HG02798 (cell line): ENCODE results near the gene ERICH4.
"Not testable (repeated sequence)": the region's sequence is repeated elsewhere in the genome, so short reads cannot be mapped to it uniquely, and the experiment has no call there.

ENCODE experiments used
- ATAC-seq: cut with Tn5 transposase; IDR thresholded peaks from one replicate; pipeline ENCODE4 v1.9.1; 2021; ENCODE audit warnings: mild to moderate bottlenecking; ENCODE audit not compliant: unreplicated experiment, poor library complexity

Gene ERICH4, protein sequence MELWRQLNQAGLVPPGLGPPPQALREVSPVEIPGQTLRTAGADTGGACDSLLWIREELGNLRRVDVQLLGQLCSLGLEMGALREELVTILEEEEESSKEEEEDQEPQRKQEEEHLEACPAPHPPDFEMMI

DNA sequence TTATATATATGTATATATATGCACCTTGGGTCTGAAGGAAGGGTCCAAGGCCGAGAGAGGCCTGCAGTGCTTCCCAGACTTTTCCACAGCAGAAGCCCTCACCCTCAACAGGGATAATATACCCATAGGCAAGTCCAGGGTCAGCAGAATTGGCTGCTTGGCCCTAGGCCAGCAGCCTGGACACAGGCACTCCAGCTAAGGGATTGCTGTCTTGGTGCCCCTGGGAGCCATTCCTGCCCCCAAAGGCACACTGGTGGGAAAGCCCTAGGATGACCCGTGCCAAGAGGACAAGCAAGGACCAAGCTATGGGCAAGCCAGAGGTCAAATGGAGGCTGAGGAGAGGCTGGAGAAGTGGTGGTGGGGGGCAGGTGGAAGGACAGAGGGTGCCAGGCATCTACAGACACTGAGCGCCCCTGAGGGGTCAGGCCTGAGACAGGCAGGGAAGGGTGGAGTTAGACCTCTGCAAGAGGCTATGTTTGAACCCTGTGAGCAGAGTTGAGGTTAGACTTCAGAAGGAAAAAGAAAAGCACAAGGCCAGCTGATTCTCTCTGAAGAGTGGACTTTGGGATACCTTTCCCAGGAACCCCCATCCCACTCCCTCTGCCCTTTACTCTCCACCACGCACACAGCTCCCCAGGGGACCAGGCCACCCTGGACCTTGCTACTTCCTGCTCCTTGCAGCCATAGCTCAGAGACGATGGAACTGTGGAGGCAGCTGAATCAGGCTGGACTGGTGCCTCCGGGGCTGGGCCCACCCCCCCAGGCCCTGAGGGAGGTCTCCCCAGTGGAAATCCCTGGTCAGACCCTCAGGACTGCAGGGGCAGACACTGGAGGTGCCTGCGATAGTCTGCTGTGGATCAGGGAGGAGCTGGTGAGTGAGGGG lies at the start of gene ERICH4:
ERICH4 (plus strand) TSS at position 684 of the 883 bp plus-strand sequence; CDS start at position 698, 14 bp downstream.
- ATAC-seq, result no peak

DNA sequence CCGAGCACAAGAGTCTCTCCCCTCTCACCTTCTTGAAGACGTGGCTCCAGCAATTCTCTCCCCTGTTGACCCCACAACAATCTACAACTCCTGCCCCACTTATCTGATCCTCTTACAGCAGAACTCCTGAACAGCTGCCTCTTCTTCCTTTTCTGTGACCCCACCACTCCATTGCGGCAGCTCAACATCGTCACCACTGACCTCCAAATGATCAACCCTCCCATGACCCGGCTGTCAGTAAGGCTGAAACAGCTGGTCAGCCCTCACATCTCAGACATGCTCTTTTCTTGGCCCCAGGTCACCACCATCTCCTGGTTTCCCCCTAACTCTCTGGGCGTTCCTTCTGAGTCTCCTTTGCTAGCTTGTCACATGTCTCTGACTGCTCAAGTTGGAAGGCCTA lies 47.6 kb upstream of the ERICH4 start:
- no peak for ATAC-seq

DNA sequence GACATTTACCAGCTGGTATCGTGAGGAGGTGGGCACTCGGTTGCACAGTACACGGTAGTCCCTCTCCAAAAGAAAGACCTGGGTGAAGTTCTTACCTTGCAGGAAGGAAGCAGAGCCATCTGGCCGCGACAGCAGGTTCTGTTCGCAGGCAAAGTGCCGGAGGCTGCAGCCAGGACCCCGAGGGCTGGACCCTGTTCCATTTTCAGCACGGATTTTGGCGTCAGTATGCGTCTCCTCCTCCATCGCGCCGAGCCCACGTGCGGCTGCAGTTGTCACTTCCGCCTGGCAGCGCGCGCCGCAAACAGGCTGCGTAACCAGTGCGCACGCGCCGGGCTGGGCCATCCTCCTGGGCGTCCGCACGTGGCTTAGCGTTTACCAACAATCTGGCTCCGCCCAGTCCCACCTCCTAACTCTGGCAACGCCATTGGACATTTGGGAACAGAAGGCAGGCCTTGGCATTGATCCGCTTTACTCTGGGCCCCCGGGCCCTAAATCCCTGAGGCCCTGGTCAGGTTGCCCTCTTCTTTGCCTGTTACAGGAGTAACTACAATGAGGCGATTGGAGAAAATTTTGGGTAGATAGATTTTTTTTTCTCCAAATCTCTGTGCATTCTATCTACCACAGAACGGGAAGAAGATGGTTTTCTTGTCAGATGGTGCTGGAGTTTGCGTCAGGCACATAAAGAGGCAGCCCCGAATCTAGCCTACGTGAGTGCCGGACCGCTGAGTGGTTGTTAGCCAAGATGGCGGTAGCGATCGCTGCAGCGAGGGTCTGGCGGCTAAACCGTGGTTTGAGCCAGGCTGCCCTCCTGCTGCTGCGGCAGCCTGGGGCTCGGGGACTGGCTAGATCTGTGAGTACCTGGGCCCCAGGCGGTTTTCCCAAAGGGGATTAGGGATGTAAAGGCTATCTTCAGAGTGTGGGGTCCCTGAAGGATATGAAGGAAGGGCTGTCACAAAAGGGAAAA lies 45.6 kb upstream of the ERICH4 start, which contains the start of the genes BCKDHA and EXOSC5:
BCKDHA (plus strand) TSS at position 733 of the 964 bp plus-strand sequence; CDS start at position 743, 10 bp downstream.
EXOSC5 (minus strand) TSS at position 274 of the 964 bp plus-strand sequence; CDS start at position 243, 31 bp downstream.
- peak; percentile 94 for ATAC-seq

DNA sequence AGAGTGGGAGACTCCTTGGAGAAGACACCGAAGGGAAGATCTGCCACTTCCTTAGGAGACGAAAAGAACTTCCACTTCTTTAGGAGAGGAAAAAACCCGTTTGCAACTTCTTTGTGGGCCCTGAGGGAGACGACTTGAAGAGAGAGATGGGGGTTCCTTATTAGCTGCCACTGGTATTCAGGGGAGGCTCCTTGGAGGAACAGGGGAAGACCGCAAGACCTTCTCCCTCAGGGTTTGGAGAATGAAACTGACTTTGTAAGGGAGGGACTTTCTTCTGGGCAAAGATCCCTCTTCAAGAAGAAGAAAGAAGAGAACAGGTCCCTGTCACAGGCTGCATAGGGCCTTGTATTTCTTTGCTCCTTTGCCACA lies 44.9 kb upstream of the ERICH4 start:
- ATAC-seq, result no peak

DNA sequence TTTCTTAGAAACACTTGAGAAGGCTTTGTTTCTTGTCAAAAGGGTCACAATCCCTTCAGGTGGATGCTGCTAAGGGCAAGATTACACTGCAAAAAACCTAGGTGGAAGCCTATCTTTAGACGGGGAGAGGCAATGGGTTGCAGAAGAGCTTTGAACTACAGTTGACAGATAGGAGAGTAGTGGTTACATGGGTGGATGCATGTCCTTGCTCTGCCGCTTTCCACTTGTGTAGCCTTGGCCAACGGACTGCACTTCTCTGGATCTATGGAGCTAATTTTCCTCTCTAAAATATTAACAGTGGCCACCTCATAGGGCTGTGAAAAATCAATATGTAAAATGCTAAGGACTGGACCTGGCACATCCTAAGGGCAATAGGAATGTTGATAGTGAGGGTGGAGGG lies 44.4 kb upstream of the ERICH4 start:
- ATAC-seq, result no peak

DNA sequence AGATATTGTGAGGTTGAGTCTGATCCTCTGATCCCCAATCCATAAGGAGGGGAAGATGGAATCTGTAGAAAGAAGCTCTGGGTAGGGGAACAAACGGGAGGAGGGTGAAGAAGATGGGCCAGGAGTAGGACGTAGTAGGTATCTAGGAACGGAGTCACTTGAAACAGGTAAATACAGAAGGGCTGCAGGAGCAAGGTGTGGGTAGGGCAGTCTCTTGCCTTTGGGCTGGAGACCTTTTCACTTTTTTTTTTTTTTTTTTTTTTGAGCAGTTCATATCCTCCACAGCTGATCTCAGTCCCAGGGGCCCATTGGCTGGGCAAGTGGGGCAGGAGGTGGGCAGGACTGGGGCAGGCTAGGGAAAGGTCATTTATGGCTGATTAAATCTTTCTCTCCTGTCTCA lies 43.9 kb upstream of the ERICH4 start:
- ATAC-seq, result no peak

DNA sequence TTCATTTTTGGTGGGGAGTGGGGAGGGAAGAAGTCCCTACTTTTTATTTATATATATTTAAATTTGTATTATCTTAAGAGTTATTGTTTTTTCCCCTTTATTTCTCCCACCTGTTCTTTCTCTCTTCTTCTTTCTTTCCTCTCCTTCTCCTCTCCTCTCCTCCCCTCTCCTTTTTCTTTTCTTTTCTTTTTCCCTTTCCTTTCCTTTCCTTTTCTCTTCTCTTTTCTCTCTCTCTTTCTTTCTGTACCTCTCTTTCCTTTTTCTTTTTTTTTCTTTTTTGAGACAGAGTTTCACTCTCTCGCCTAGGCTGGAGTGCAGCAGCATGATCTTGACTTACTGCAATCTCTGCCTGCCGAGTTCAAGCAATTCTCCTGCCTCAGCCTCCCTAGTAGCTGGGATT lies 43.4 kb upstream of the ERICH4 start:
- ATAC-seq, result no peak

DNA sequence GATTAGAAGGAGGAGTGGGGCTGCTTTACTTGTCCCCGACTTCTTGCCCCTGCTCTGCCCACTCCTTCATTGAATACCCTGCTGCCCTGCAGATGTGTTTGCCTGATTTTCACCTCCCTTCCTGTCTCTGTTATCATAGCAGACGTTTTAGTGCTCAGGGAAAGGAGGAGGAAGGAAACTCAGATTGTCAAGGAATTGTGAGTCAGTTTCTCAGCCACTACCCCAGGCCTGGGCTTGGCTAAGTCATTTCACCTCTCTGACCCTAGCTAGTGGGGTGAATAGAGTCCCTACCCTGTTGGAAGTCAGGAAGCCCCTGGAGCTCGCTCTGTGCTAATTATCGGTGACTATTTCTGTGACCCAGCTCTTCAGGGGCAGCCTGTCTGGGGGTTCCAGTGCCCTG lies 41.5 kb upstream of the ERICH4 start:
- no peak for ATAC-seq

DNA sequence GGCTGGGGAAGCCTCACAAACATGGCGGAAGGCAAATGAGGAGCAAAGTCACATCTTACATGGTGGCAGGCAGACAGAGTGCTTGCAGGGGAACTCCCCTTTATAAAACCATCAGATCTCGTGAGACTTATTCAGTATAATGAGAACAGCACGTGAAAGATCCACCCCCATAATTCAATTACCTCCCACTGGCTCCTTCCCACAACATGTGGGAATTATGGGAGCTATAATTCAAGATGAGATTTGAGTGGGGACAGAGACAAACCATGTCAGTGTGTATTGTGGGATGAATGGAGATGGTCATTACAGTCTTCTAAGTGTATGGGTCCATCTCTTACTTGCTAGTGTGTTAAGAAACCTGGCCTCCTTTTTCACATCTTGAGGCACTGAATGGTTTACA lies 40.9 kb upstream of the ERICH4 start:
- no peak for ATAC-seq

DNA sequence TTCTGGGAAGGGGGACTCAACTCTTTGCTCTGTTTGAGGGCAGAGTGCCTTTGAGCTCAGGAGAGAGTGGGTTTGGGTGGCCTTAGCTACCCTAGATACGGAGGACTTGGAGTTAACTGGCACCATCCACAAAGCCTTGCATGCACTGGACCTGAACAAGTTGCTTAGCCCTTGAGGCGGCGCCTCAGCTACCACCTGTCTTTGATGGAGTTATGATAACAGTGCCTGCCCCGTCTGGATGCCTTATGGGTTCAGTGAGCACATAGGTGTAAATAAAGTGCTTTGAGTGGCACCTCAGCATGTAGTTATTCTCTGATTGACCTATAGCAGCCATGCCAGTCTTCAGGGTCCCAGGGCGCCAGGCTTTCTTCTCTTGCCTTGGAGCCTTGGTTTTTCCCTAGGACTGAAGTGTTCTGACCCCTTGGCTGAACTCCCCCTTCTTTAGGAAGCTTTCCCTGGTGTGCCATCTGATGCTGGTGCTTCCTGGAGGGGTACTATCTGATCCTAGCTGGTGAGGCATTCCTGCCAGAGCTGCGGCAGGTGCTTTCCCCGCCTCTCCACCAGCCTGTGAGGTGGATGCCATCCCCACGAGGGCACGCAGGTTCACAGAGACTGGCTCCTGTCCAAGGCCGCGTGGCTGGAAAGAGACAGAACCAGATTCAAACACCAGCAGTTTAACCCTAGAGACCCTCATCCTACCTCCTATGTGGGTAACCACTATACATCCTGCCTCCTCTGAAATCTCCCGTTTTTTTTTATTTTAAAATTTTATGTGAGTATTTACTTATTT lies 39.6 kb upstream of the ERICH4 start:
- no peak for ATAC-seq

DNA sequence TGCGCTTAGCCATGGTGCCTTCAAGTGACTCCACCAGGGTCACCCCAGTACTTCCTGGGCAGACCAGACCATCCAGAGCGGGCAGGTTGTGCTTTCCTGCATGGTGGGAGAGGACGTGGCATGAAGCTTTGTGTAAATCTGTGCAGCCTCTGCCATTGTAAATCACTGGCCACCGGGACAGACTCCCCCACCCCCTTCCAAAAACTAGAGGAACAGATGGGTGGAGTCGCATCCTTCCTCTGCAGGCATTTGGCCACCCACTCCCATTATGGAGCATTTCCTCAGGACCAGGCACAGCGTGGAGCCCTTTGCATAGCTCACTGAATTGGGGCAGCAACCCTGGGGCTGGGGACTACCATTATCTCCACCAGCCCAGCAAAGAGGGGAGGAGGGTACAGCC lies 37.2 kb upstream of the ERICH4 start:
- ATAC-seq, result no peak

DNA sequence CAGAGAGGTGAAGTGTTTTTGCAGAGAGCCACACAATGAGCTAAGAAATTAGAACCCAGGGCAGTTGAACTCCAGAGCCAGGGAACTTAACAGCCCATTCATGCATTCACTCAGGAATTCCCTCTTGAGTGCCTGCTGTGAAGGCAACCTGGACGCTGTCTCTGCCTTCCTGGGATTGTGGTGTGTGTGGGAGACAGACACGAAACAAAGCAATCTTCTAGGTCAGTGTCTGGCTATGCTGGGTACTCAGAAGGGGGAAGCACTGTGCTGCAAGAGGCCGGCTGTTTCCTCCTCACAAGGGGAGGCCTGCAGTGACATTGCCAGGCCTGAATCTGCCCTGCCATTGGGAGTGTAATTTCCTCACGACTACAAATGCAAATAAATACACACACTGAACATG lies 35.7 kb upstream of the ERICH4 start:
- ATAC-seq, result no peak

DNA sequence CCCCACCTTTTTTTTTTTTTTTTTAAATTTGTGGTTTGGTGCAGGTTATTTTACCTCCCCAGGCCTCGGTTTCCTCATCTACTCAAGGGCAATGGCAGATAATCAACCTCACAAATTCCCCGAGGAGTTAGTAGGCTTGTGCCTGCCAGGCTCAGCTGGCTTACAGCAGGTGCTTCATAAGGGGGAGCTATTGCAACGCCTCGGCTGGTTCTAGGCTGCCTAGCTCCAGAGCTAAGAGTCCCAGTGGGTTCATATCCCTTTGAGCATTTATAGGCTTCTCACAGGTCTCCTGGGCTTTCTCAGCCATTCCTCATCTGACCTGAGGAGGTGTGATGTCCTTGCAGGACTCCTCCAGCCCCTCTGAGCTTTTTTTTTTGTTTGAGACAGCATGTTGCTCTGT lies 34.7 kb upstream of the ERICH4 start:
- ATAC-seq, result no peak

DNA sequence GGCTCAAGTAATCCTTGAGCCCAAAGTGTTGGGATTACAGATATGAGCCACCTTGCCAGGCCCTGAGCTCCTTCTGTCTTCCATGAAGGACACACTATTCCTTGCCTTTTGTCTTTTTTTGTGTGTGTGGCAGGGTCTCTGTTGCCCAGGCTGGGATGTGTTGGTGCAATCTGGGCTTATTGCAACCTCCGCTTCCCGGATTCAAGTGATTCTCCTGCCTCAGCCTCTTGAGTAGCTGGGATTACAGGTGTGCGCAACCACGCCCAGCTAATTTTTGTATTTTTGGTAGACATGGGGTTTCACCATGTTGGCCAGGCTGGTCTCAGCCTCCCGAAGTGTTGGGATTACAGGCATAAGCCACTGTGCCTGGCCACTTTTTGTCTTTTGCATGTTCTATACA lies 34.1 kb upstream of the ERICH4 start:
- ATAC-seq, result not testable (repeated sequence)

DNA sequence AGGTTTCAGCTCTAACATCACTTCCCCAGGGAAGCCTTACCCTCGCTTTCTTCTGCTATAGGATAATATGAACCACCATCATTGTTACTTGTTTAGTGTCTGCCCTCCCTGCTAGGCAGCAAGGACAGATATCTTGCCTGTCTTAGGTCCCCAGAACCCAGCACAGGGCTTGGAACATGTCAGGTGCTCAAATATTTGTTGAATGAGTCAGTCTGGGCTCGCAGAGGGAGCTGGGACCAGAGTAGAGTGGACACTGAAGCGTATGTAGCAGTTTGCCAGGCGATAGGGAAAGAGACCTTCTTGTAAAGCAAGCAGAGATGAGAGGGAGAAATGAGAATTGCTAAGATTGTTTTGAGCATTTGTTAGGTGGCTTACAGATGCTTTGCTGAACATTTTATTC lies 33.7 kb upstream of the ERICH4 start:
- no peak for ATAC-seq

DNA sequence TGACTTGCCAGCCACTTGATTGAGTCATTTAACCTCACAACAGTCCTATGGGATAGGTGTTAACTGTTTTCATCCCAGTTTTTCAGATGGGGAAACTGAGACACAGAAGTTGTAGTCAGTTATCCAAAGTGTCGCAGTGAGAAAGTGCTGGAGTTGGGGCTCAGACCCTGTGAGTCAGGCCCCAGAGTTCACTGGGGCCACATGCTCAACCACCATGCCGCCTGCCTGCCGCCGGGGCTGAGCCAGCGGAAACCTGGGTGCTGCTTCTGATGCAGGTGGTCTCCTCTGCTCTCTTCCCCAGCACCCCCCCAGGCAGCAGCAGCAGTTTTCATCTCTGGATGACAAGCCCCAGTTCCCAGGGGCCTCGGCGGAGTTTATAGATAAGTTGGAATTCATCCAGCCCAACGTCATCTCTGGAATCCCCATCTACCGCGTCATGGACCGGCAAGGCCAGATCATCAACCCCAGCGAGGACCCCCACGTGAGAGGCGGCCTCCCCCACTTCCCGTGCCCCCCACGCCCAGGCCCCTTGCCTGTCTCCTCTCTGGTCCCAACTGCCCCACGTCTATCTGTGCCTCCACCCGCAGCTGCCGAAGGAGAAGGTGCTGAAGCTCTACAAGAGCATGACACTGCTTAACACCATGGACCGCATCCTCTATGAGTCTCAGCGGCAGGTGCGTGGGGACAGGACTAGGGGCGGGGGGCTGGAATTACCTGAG lies 32.5 kb upstream of the ERICH4 start:
- no peak for ATAC-seq

DNA sequence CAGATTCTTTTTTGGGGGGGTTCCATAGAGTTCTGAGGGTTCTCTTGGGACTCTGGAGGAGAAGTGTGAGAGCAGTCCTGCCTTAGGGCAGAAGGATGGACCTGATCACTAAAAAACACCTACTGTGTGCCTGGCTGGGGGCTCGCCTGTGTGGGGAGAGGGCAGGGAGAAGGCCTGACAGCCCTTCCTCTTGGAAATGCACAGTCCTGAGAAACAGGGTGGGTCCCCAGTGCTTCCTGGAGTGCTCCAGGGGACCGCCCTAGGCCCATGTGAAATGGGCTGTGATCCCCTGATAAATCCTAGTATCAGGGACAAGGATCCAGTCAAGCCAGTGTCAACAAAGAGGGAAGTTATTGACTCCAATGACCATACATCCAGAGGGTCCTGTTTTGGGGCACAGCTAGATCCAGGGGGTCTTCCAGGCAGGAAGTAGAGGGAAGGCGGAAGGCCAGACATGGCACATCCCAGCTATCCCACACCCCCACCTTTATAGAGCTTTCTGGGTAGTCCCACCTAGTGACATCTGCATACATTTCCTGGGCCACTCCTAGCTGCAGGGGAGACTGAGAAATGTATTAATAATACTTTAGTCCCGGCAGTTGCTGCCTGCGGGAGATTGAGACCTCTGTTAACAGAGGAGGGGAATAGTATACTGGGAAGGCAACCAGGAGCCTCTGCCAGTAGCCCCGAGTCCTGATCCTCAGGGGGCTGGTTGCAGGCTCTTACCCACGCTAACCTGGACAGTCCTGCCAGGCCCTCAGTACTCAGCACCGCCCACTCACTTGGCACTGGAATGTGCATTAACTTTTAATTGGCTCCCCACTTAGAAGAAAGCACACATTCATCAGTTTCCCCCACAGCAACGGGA lies 31.6 kb upstream of the ERICH4 start:
- ATAC-seq, result no peak

DNA sequence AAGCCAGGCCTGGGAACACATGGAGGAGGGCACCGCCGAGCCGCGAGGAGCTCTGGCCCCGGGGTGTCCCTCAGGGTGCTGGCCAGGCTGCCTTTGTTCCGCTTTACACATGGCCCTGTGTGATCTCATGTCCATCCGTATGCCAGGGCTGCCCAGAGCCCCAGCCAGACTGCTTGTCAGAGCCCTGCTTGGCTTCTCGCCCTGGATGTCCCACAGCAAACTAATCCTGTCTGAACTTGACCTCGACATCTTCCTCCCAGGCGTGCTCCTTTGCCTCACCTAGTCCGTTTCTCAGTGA lies 31.0 kb upstream of the ERICH4 start:
- no peak for ATAC-seq

DNA sequence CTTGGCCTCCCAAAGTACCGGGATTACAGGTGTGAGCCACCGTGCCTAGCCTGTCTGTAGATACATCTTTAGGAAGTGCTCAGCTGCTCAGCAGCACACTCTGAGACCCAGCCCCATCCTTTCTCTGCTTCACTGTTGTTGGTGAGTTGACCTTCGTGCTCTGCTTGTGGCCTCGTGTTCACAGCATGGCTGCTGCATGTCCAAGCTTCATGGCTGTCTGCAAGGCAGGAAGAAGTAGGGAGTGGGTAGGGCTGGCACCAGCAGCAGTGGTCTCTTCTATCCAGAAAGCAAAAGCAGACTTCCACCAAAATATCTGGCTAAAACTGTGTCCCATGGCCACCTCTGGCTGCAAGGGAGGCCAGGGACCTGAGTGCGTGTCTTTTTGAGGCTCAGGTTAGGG lies 30.0 kb upstream of the ERICH4 start:
- ATAC-seq, result no peak
